T-helper 2 cell treated with Interferon-gamma antibody and Interleukin-4, amounts not matched to agents 5 μg/mL and 100 μg/mL, for 36 hours (primary cell): ENCODE data around the gene SH3PXD2A.

Experiments used
- DNase-seq: peaks from one replicate; pipeline ENCODE4 v3.0.0; 2021; ENCODE audit warnings: low spot score
- H3K27ac Mint-ChIP-seq: one replicate; pipeline ENCODE4 v1.8.0; 2021; ENCODE audit warnings: mild to moderate bottlenecking, mixed read lengths
- H3K27me3 Mint-ChIP-seq: one replicate; pipeline ENCODE4 v1.8.0; 2021; ENCODE audit warnings: low read depth, mixed read lengths
- H3K36me3 Mint-ChIP-seq: one replicate; pipeline ENCODE4 v1.8.0; 2021; ENCODE audit warnings: low read depth, mixed read lengths
- H3K4me1 Mint-ChIP-seq: one replicate; pipeline ENCODE4 v1.8.0; 2021; ENCODE audit warnings: low read depth, mixed read lengths
- H3K4me3 Mint-ChIP-seq: one replicate; pipeline ENCODE4 v1.8.0; 2022; ENCODE audit warnings: mild to moderate bottlenecking, moderate library complexity, mixed read lengths
- H3K9me3 Mint-ChIP-seq: one replicate; pipeline ENCODE4 v1.8.0; 2021; ENCODE audit warnings: mixed read lengths

Gene SH3PXD2A

GRCh38 chr10:103772096-103772845 is 83.1 kb downstream of the SH3PXD2A start:
- Mint-ChIP-seq H3K4me3 (peak overlapping the region; percentile 86), H3K27me3 (peaks cover 15% of the 10 kb centered on the region), H3K9me3 (no peaks in the 10 kb centered on the region), H3K4me1 (peaks cover 22% of the 10 kb centered on the region), H3K27ac (peak overlapping the region; percentile 89), H3K36me3 (no peaks in the 10 kb centered on the region)
- DNase-seq, result peak; percentile 56

- no peaks in the 10 kb centered on the region for H3K9me3 Mint-ChIP-seq
- no peak for DNase-seq
- no peak overlapping the region for H3K27ac Mint-ChIP-seq
- no peaks in the 10 kb centered on the region for H3K36me3 Mint-ChIP-seq
- peaks cover 37% of the 10 kb centered on the region for H3K4me1 Mint-ChIP-seq
- no peak overlapping the region for H3K4me3 Mint-ChIP-seq
- H3K27me3 Mint-ChIP-seq, result peaks cover 15% of the 10 kb centered on the region
Measured at GRCh38 chr10:103770139-103770538, 85.2 kb downstream of the SH3PXD2A start.

- Mint-ChIP-seq H3K27ac (no peak overlapping the region), H3K36me3 (no peaks in the 10 kb centered on the region), H3K9me3 (no peaks in the 10 kb centered on the region), H3K27me3 (peaks cover 13% of the 10 kb centered on the region), H3K4me1 (peaks cover 46% of the 10 kb centered on the region), H3K4me3 (no peak overlapping the region)
- no peak for DNase-seq
Measured at GRCh38 chr10:103769176-103769575, 86.2 kb downstream of the SH3PXD2A start.

- Mint-ChIP-seq H3K36me3 (no peaks in the 10 kb centered on the region), H3K27ac (no peak overlapping the region), H3K27me3 (peaks cover 13% of the 10 kb centered on the region), H3K4me3 (no peak overlapping the region), H3K9me3 (no peaks in the 10 kb centered on the region), H3K4me1 (peaks cover 53% of the 10 kb centered on the region)
- DNase-seq, result no peak
Measured at GRCh38 chr10:103768345-103768744, 87.0 kb downstream of the SH3PXD2A start.

GRCh38 chr10:103767756-103768155 is 87.6 kb downstream of the SH3PXD2A start:
- Mint-ChIP-seq H3K9me3 (no peaks in the 10 kb centered on the region), H3K4me3 (no peak overlapping the region), H3K4me1 (peaks cover 59% of the 10 kb centered on the region), H3K27me3 (peaks cover 13% of the 10 kb centered on the region), H3K36me3 (no peaks in the 10 kb centered on the region), H3K27ac (no peak overlapping the region)
- DNase-seq, result no peak

GRCh38 chr10:103766751-103767505 is 88.4 kb downstream of the SH3PXD2A start:
- Mint-ChIP-seq H3K9me3 (no peaks in the 10 kb centered on the region), H3K4me3 (no peak overlapping the region), H3K36me3 (no peaks in the 10 kb centered on the region), H3K27me3 (peaks cover 12% of the 10 kb centered on the region), H3K27ac (no peak overlapping the region), H3K4me1 (peaks cover 52% of the 10 kb centered on the region)
- no peak for DNase-seq

- DNase-seq, result no peak
- Mint-ChIP-seq H3K9me3 (no peaks in the 10 kb centered on the region), H3K36me3 (no peaks in the 10 kb centered on the region), H3K4me1 (peaks cover 50% of the 10 kb centered on the region), H3K27me3 (peaks cover 5% of the 10 kb centered on the region), H3K4me3 (peak overlapping the region; percentile 51), H3K27ac (no peak overlapping the region)
Measured at GRCh38 chr10:103765981-103766380, 89.4 kb downstream of the SH3PXD2A start.

- H3K27me3 Mint-ChIP-seq, result peaks cover 3% of the 10 kb centered on the region
- DNase-seq, result no peak
- no peaks in the 10 kb centered on the region for H3K9me3 Mint-ChIP-seq
- no peaks in the 10 kb centered on the region for H3K36me3 Mint-ChIP-seq
- peaks cover 53% of the 10 kb centered on the region for H3K4me1 Mint-ChIP-seq
- no peak overlapping the region for H3K27ac Mint-ChIP-seq
- H3K4me3 Mint-ChIP-seq, result peak overlapping the region; percentile 4
Measured at GRCh38 chr10:103765168-103765567, 90.2 kb downstream of the SH3PXD2A start.

- Mint-ChIP-seq H3K9me3 (no peaks in the 10 kb centered on the region), H3K36me3 (no peaks in the 10 kb centered on the region), H3K4me3 (peak overlapping the region; percentile 70), H3K27ac (no peak overlapping the region), H3K4me1 (peaks cover 57% of the 10 kb centered on the region), H3K27me3 (no peaks in the 10 kb centered on the region)
- DNase-seq, result no peak
Measured at GRCh38 chr10:103764296-103765088, 90.9 kb downstream of the SH3PXD2A start.

- no peak for DNase-seq
- Mint-ChIP-seq H3K9me3 (no peaks in the 10 kb centered on the region), H3K27ac (peak overlapping the region; percentile 38), H3K36me3 (no peaks in the 10 kb centered on the region), H3K4me1 (peaks cover 58% of the 10 kb centered on the region), H3K4me3 (peak overlapping the region; percentile 70), H3K27me3 (no peaks in the 10 kb centered on the region)
Measured at GRCh38 chr10:103763374-103764202, 91.8 kb downstream of the SH3PXD2A start.

GRCh38 chr10:103762916-103763315 is 92.5 kb downstream of the SH3PXD2A start:
- no peaks in the 10 kb centered on the region for H3K9me3 Mint-ChIP-seq
- no peak overlapping the region for H3K27ac Mint-ChIP-seq
- H3K27me3 Mint-ChIP-seq, result no peaks in the 10 kb centered on the region
- H3K4me3 Mint-ChIP-seq, result no peak overlapping the region
- peaks cover 64% of the 10 kb centered on the region for H3K4me1 Mint-ChIP-seq
- H3K36me3 Mint-ChIP-seq, result no peaks in the 10 kb centered on the region
- no peak for DNase-seq

- Mint-ChIP-seq H3K4me1 (peaks cover 71% of the 10 kb centered on the region), H3K27me3 (peaks cover 2% of the 10 kb centered on the region), H3K27ac (no peak overlapping the region), H3K4me3 (no peak overlapping the region), H3K9me3 (no peaks in the 10 kb centered on the region), H3K36me3 (no peaks in the 10 kb centered on the region)
- no peak for DNase-seq
Measured at GRCh38 chr10:103762162-103762561, 93.2 kb downstream of the SH3PXD2A start.
